ENCODE data around the gene RAB40A. TPM values are rescaled to one million over a fixed set of nuclear protein-coding genes. Genes with fewer than 3 reads are reported as not detected.

RAB40A gene
- total RNA-seq, 1 experiment from 2014 or later, result not detected

- no peak overlapping the region for H3K18ac ChIP-seq (ENCODE audit: insufficient read length, low read depth, low read length)
- H3K27me3 ChIP-seq (ENCODE audit: insufficient read depth, low read length), result no peaks in the 10 kb centered on the region
- Mint-ChIP-seq H3K4me3 (no peak overlapping the region), H3K9me3 (peaks cover 0 to 44% of the 10 kb centered on the region in 2 experiments; a peak in 2 of 5 replicates), H3K27me3 (ENCODE audit: low read depth) (peaks cover 7% of the 10 kb centered on the region), H3K4me1 (peaks cover 3 to 6% of the 10 kb centered on the region in 2 experiments), H3K36me3 (ENCODE audit: insufficient read depth in 1 of 3, low read depth in 3 of 3) (no peaks in the 10 kb centered on the region), H3K27ac (no peak overlapping the region)
- H2BK5ac ChIP-seq (ENCODE audit: insufficient read length, low read length), result no peak overlapping the region
- no peak overlapping the region for H3K23ac ChIP-seq (ENCODE audit: insufficient read length, low read depth, low read length)
- no peaks in the 10 kb centered on the region for H4K20me1 ChIP-seq (ENCODE audit: control insufficient read depth, insufficient read depth, insufficient read length)
- no peak overlapping the region for H4K5ac ChIP-seq (ENCODE audit: insufficient read length, low read depth, low read length)
- H3K27ac ChIP-seq (ENCODE audit: insufficient read length, low read depth, low read length), result no peak overlapping the region
- no peak overlapping the region for H2BK120ac ChIP-seq (ENCODE audit: low read depth, low read length, poor library complexity, severe bottlenecking)
- WGBS (ENCODE audit: extremely low coverage, insufficient read length, low lambda C conversion rate), result no CpG with 5 or more reads among the region's 6 CpGs
- H2BK12ac ChIP-seq (ENCODE audit: insufficient read length, low read depth, low read length), result no peak overlapping the region
- H2BK15ac ChIP-seq (ENCODE audit: low read depth, low read length), result no peak overlapping the region
- no peak overlapping the region for H3K4me2 ChIP-seq (ENCODE audit: insufficient read depth, insufficient read length, low read length)
- H3K4ac ChIP-seq (ENCODE audit: low read depth, low read length), result no peak overlapping the region
- H3T11ph ChIP-seq (ENCODE audit: low read length), result no peak overlapping the region
- H2AK5ac ChIP-seq (ENCODE audit: insufficient read length, low read length), result no peak overlapping the region
- no peak overlapping the region for H4K91ac ChIP-seq (ENCODE audit: insufficient read length, low read depth, low read length)
- no peak for DNase-seq
- H3K9ac ChIP-seq (ENCODE audit: extremely low read depth, insufficient read length, low read length), result no peak overlapping the region
- no peaks in the 10 kb centered on the region for H3K79me2 ChIP-seq (ENCODE audit: insufficient read depth, low read length)
- no peak overlapping the region for H2BK20ac ChIP-seq (ENCODE audit: low read depth, low read length, poor library complexity, severe bottlenecking)
- H2AFZ ChIP-seq (ENCODE audit: low read length), result no peak overlapping the region
- no peaks in the 10 kb centered on the region for H3K23me2 ChIP-seq (ENCODE audit: insufficient read length, low read depth, low read length, poor library complexity, severe bottlenecking)
- no peaks in the 10 kb centered on the region for H3K9me3 ChIP-seq (ENCODE audit: control insufficient read depth, low read depth, low read length)
- H3K14ac ChIP-seq (ENCODE audit: insufficient read depth, low read length), result no peak overlapping the region
- no peak overlapping the region for H3K56ac ChIP-seq (ENCODE audit: insufficient read length, low read depth, low read length)
- no peaks in the 10 kb centered on the region for H3K4me1 ChIP-seq (ENCODE audit: insufficient read depth, low read length)
- TF ChIP-seq CTCF (conservative IDR thresholded peaks at IDR 0.05), result no peak
- H4K8ac ChIP-seq (replicated peaks; ENCODE audit: insufficient read length, low read depth, low read length), result no peak overlapping the region
- no peaks in the 10 kb centered on the region for H3K79me1 ChIP-seq (ENCODE audit: insufficient read depth, low read depth, low read length, poor library complexity, severe bottlenecking)
Measured at GRCh38 chrX:103510031-103510430, 9.3 kb downstream of the RAB40A start.
